Endothelial cell (in vitro differentiated cells): Measurements from ENCODE around the gene CD96. TPM values are rescaled to one million over a fixed set of nuclear protein-coding genes. Genes with fewer than 3 reads are reported as not detected.

Experiments
- DNase-seq: peaks from one replicate; pipeline ENCODE4 v3.0.0; 2021; ENCODE audit warnings: low spot score
- H3K27ac Mint-ChIP-seq: one replicate; pipeline ENCODE4 v1.8.0; 2021; ENCODE audit warnings: mixed read lengths, inconsistent platforms; ENCODE audit not compliant: unreplicated experiment
- H3K27me3 Mint-ChIP-seq: one replicate; pipeline ENCODE4 v1.8.0; 2021; ENCODE audit warnings: mild to moderate bottlenecking, moderate library complexity, mixed read lengths, inconsistent platforms; ENCODE audit not compliant: unreplicated experiment
- H3K36me3 Mint-ChIP-seq: one replicate; pipeline ENCODE4 v1.8.0; 2021; ENCODE audit warnings: mild to moderate bottlenecking, low read depth, mixed read lengths, inconsistent platforms; ENCODE audit not compliant: unreplicated experiment
- H3K4me1 Mint-ChIP-seq: one replicate; pipeline ENCODE4 v1.8.0; 2021; ENCODE audit warnings: mild to moderate bottlenecking, mixed read lengths, inconsistent platforms; ENCODE audit not compliant: unreplicated experiment
- H3K4me3 Mint-ChIP-seq: one replicate; pipeline ENCODE4 v1.8.0; 2021; ENCODE audit warnings: mild to moderate bottlenecking, mixed read lengths, inconsistent platforms; ENCODE audit not compliant: unreplicated experiment
- H3K9me3 Mint-ChIP-seq: one replicate; pipeline ENCODE4 v1.8.0; 2021; ENCODE audit warnings: mixed read lengths, inconsistent platforms; ENCODE audit not compliant: unreplicated experiment
- CTCF ChIP-seq: fragments of 200-600 bp; sonication (generic); IDR thresholded peaks from one replicate; pipeline ENCODE4 v1.5.0; 2021; ENCODE audit warnings: antibody characterized with exemption; ENCODE audit not compliant: unreplicated experiment
- total RNA-seq: library from RNA; stranded (reverse); fragmentation: NEBNext Ultra II Directional; extraction: Animal tissue kit (Norgen Biotek cat#: 25700); gene quantifications from one replicate; pipeline ENCODE4 v1.2.1, GENCODE V29; 2021; ENCODE audit not compliant: unreplicated experiment

The CD96 gene
- total RNA-seq, 1 donor from 2014 or later, result not detected

- H3K36me3 Mint-ChIP-seq, result no peaks in the 10 kb centered on the region
- no peak for TF ChIP-seq CTCF
- no peak for DNase-seq
- H3K4me3 Mint-ChIP-seq, result no peak overlapping the region
- H3K27me3 Mint-ChIP-seq, result no peaks in the 10 kb centered on the region
- H3K9me3 Mint-ChIP-seq, result no peaks in the 10 kb centered on the region
- no peak overlapping the region for H3K27ac Mint-ChIP-seq
- no peaks in the 10 kb centered on the region for H3K4me1 Mint-ChIP-seq
Measured at GRCh38 chr3:111541391-111541790, 606 bp upstream of the CD96 start.

GRCh38 chr3:111542611-111543300 lies 759 bp downstream of the CD96 start:
- H3K9me3 Mint-ChIP-seq, result no peaks in the 10 kb centered on the region
- no peak for TF ChIP-seq CTCF
- no peaks in the 10 kb centered on the region for H3K4me1 Mint-ChIP-seq

GRCh38 chr3:111545349-111545748 lies 3.4 kb downstream of the CD96 start:
- no peak for DNase-seq
- no peak for TF ChIP-seq CTCF
- Mint-ChIP-seq H3K27ac (no peak overlapping the region), H3K27me3 (no peaks in the 10 kb centered on the region), H3K9me3 (no peaks in the 10 kb centered on the region), H3K4me1 (peaks cover 4% of the 10 kb centered on the region), H3K4me3 (no peak overlapping the region), H3K36me3 (no peaks in the 10 kb centered on the region)

More at GRCh38 chr3:111542611-111543300, 759 bp downstream of the CD96 start:
- Mint-ChIP-seq H3K36me3 (no peaks in the 10 kb centered on the region), H3K4me3 (no peak overlapping the region), H3K27me3 (no peaks in the 10 kb centered on the region), H3K27ac (no peak overlapping the region)
- DNase-seq, result no peak

- Mint-ChIP-seq H3K9me3 (no peaks in the 10 kb centered on the region), H3K27ac (no peak overlapping the region), H3K36me3 (no peaks in the 10 kb centered on the region), H3K27me3 (no peaks in the 10 kb centered on the region), H3K4me1 (peaks cover 4% of the 10 kb centered on the region), H3K4me3 (no peak overlapping the region)
- no peak for TF ChIP-seq CTCF
- no peak for DNase-seq
Measured at GRCh38 chr3:111547631-111548030, 5.6 kb downstream of the CD96 start.

- Mint-ChIP-seq H3K27me3 (no peaks in the 10 kb centered on the region), H3K4me1 (peaks cover 4% of the 10 kb centered on the region), H3K9me3 (no peaks in the 10 kb centered on the region), H3K27ac (no peak overlapping the region), H3K36me3 (no peaks in the 10 kb centered on the region), H3K4me3 (no peak overlapping the region)
- no peak for DNase-seq
- no peak for TF ChIP-seq CTCF
Measured at GRCh38 chr3:111548092-111548491, 6.1 kb downstream of the CD96 start.
